WTC11 (cell line): ENCODE results near the gene RFX8. TPM values are rescaled to one million over a fixed set of nuclear protein-coding genes. Genes with fewer than 3 reads are reported as not detected.

Source experiments
- ATAC-seq: fragments of 200-7000 bp; cut with Tn5 transposase; 2 replicates; pipeline ENCODE4 v1.10.0; 2021; ENCODE audit warnings: mild to moderate bottlenecking, moderate library complexity
- CTCF ChIA-PET: fragments of 300-600 bp; sonication (Branson Sonifier 250); formaldehyde crosslinking; loops from one replicate; lab custom pipeline; 2021; ENCODE audit warnings: antibody characterized with exemption; lab: Charles Lee
- POLR2A ChIA-PET: fragments of 350-600 bp; sonication (Branson Sonifier 250); formaldehyde crosslinking; loops from one replicate; lab custom pipeline; 2021; ENCODE audit warnings: antibody characterized with exemption; lab: Charles Lee
- DNase-seq: peaks from one replicate; pipeline ENCODE4 v3.0.0; 2021; ENCODE audit warnings: low spot score
- H3K27ac Mint-ChIP-seq: 2 replicates; pipeline ENCODE4 v1.8.0; 2021; ENCODE audit warnings: mixed read lengths
- H3K27me3 Mint-ChIP-seq: 2 replicates; pipeline ENCODE4 v1.8.0; 2021; ENCODE audit warnings: low read depth, mild to moderate bottlenecking, moderate library complexity, mixed read lengths
- H3K36me3 Mint-ChIP-seq: 2 replicates; pipeline ENCODE4 v1.8.0; 2021; ENCODE audit warnings: mixed read lengths
- H3K4me1 Mint-ChIP-seq: 2 replicates; pipeline ENCODE4 v1.8.0; 2022; ENCODE audit warnings: mixed read lengths
- H3K4me3 Mint-ChIP-seq: 2 replicates; pipeline ENCODE4 v1.8.0; 2021; ENCODE audit warnings: mild to moderate bottlenecking, moderate library complexity, mixed read lengths
- H3K9me3 Mint-ChIP-seq: 2 replicates; pipeline ENCODE4 v1.8.0; 2021; ENCODE audit warnings: mixed read lengths
- AR ChIP-seq: fragments of 250-450 bp; sonication (Bioruptor Pico); IDR thresholded peaks from 2 replicates; pipeline ENCODE4 v1.9.0; 2021; ENCODE audit warnings: mild to moderate bottlenecking
- ATF1 ChIP-seq: sonication (generic); formaldehyde crosslinking; IDR thresholded peaks from 2 replicates; pipeline ENCODE4 v1.8.1; 2023; ENCODE audit warnings: mild to moderate bottlenecking, moderate library complexity, missing genetic modification reagents
- CTCF ChIP-seq: fragments of 200-600 bp; IDR thresholded peaks from 2 replicates; pipeline ENCODE4 v1.8.0; 2022; ENCODE audit warnings: antibody characterized with exemption
- E2F4 ChIP-seq: sonication (generic); formaldehyde crosslinking; IDR thresholded peaks from 2 replicates; pipeline ENCODE4 v1.8.1; 2022; ENCODE audit warnings: low read depth, mild to moderate bottlenecking, moderate library complexity, missing genetic modification reagents, borderline replicate concordance
- EMX1 ChIP-seq: fragments of 250-450 bp; sonication (Bioruptor Pico); IDR thresholded peaks from 2 replicates; pipeline ENCODE4 v1.8.0; 2021; ENCODE audit warnings: mild to moderate bottlenecking
- GTF2I ChIP-seq: fragments of 250-450 bp; sonication (Bioruptor Pico); conservative IDR thresholded peaks from 2 replicates; pipeline ENCODE4 v1.4.0; 2021; ENCODE audit warnings: mild to moderate bottlenecking
- HMGA2 ChIP-seq: fragments of 250-450 bp; sonication (Bioruptor Pico); IDR thresholded peaks from 2 replicates; pipeline ENCODE4 v1.4.0; 2021; ENCODE audit warnings: mild to moderate bottlenecking, moderate library complexity
- KAT7 ChIP-seq: sonication (generic); formaldehyde crosslinking; IDR thresholded peaks from 2 replicates; pipeline ENCODE4 v1.8.1; 2023; ENCODE audit warnings: missing genetic modification reagents, mild to moderate bottlenecking, borderline replicate concordance
- MAX ChIP-seq: sonication (generic); formaldehyde crosslinking; IDR thresholded peaks from 2 replicates; pipeline ENCODE4 v1.8.0; 2022; ENCODE audit warnings: mild to moderate bottlenecking, missing genetic modification reagents
- MLX ChIP-seq: sonication (generic); formaldehyde crosslinking; IDR thresholded peaks from 2 replicates; pipeline ENCODE4 v1.8.1; 2023; ENCODE audit warnings: mild to moderate bottlenecking, missing genetic modification reagents, moderate library complexity
- NR1H2 ChIP-seq: sonication (generic); formaldehyde crosslinking; IDR thresholded peaks from 2 replicates; pipeline ENCODE4 v1.9.0; 2021; ENCODE audit warnings: mild to moderate bottlenecking, moderate library complexity, missing genetic modification reagents
- NR3C1 ChIP-seq: sonication (generic); formaldehyde crosslinking; conservative IDR thresholded peaks from 2 replicates; pipeline ENCODE4 v1.8.1; 2023; ENCODE audit warnings: low read depth, mild to moderate bottlenecking, missing genetic modification reagents
- RELA ChIP-seq: sonication (generic); formaldehyde crosslinking; IDR thresholded peaks from 2 replicates; pipeline ENCODE4 v1.8.1; 2022; ENCODE audit warnings: missing genetic modification reagents, mild to moderate bottlenecking, borderline replicate concordance
- SMAD3 ChIP-seq: sonication (generic); formaldehyde crosslinking; IDR thresholded peaks from 2 replicates; pipeline ENCODE4 v1.8.0; 2022; ENCODE audit warnings: missing genetic modification reagents, mild to moderate bottlenecking, borderline replicate concordance
- SP1 ChIP-seq: sonication (generic); formaldehyde crosslinking; conservative IDR thresholded peaks from 2 replicates; pipeline ENCODE4 v1.8.1; 2022; ENCODE audit warnings: missing genetic modification reagents
- TCF7 ChIP-seq: sonication (generic); formaldehyde crosslinking; IDR thresholded peaks from 2 replicates; pipeline ENCODE4 v1.8.0; 2022; ENCODE audit warnings: mild to moderate bottlenecking, low read depth, missing genetic modification reagents, moderate library complexity
- TP53 ChIP-seq: sonication (generic); formaldehyde crosslinking; IDR thresholded peaks from 2 replicates; pipeline ENCODE4 v1.8.1; 2023; ENCODE audit warnings: mild to moderate bottlenecking, missing genetic modification reagents
- USF1 ChIP-seq: sonication (generic); formaldehyde crosslinking; IDR thresholded peaks from 2 replicates; pipeline ENCODE4 v1.8.0; 2022; ENCODE audit warnings: mild to moderate bottlenecking, missing genetic modification reagents
- ZNF121 ChIP-seq: sonication (generic); formaldehyde crosslinking; IDR thresholded peaks from 2 replicates; pipeline ENCODE4 v1.8.0; 2023; ENCODE audit warnings: missing genetic modification reagents
- ZNF532 ChIP-seq: fragments of 250-450 bp; sonication (Bioruptor Pico); IDR thresholded peaks from 2 replicates; pipeline ENCODE4 v1.9.0; 2021; ENCODE audit warnings: mild to moderate bottlenecking, borderline replicate concordance
- total RNA-seq: library from RNA; stranded (reverse); gene quantifications from 3 replicates; pipeline ENCODE4 v1.2.3, GENCODE V29; 2021

The RFX8 gene
- total RNA-seq, 1 experiment from 2014 or later: 0.28 TPM

- Mint-ChIP-seq H3K9me3 (peaks cover 10% of the 10 kb centered on the region), H3K4me1 (no peaks in the 10 kb centered on the region), H3K27me3 (no peaks in the 10 kb centered on the region), H3K4me3 (no peak overlapping the region), H3K27ac (no peak overlapping the region), H3K36me3 (no peaks in the 10 kb centered on the region)
- TF ChIP-seq MAX (CRISPR knock-in tag) (no peak), GTF2I (CRISPR knock-in tag) (no peak), ZNF121 (CRISPR knock-in tag) (no peak), HMGA2 (no peak), ZNF532 (CRISPR knock-in tag) (no peak), KAT7 (no peak), SP1 (CRISPR knock-in tag) (no peak), RELA (CRISPR knock-in tag) (no peak), TCF7 (no peak), USF1 (CRISPR knock-in tag) (no peak), NR1H2 (CRISPR knock-in tag) (no peak), EMX1 (CRISPR knock-in tag) (no peak), AR (no peak), SMAD3 (CRISPR knock-in tag) (no peak), NR3C1 (CRISPR knock-in tag) (no peak), CTCF (no peak), E2F4 (CRISPR knock-in tag) (no peak), TP53 (CRISPR knock-in tag) (no peak), ATF1 (CRISPR knock-in tag) (no peak), MLX (no peak)
- ChIA-PET POLR2A (no interaction called here), CTCF (interaction anchor here (1.5 kb wide), 1 partner anchor 298 kb away, joined by 4 read pairs; no protein-coding TSS in a partner anchor)
- no peak for ATAC-seq
- DNase-seq: no peak
These were observed 47.7 kb downstream of the RFX8 start for GRCh38 chr2:101427240-101427639.
